ENCODE measurements around the gene NFATC3.
"Not testable (repeated sequence)": the region's sequence is repeated elsewhere in the genome, so short reads cannot be mapped to it uniquely, and the experiment has no call there.

The NFATC3 gene

GRCh38 chr16:68105611-68106010 lies 20.4 kb downstream of the NFATC3 start:
- no peak overlapping the region for H3K4me3 Mint-ChIP-seq
- peaks cover 74% of the 10 kb centered on the region for H3K36me3 Mint-ChIP-seq (ENCODE audit: low read depth)
- TF ChIP-seq CTCF (IDR thresholded peaks at IDR 0.05; ENCODE audit: unreplicated experiment in 3 of 3): no peak
- no peaks in the 10 kb centered on the region for H3K4me1 Mint-ChIP-seq
- no peak overlapping the region for H3K27ac Mint-ChIP-seq
- H3K9me3 Mint-ChIP-seq: peaks cover 55% of the 10 kb centered on the region
- no peaks in the 10 kb centered on the region for H3K27me3 Mint-ChIP-seq (ENCODE audit: low read depth)

DNA sequence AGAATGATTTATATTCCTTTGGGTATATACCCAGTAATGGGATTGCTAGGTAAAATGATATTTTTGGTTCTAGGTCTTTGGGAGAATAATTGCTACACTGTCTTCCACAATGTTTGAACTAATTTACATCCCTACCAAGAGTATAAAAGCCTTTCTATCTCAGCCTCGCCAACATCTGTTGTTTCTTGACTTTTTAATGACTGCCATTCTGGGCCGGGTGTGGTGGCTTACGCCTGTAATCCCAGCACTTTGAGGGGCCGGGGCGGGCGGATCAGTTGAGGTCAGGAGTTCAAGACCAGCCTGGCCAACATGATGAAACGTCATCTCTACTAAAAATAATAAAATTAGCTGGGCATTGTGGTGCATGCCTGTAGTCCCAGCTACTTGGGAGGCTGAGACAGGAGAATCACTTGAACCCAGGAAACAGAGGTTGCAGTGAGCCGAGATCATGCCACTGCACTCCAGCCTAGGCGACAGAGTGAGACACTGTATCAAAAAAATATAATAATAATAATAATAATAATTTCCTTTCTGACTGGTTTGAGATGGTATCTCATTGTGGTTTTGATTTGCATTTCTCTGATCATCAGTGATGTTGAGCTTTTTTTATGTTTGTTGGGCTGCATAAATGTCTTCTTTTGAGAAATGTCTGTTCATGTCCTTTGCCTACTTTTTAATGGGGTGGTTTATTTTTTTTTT lies 22.2 kb downstream of the NFATC3 start:
- Mint-ChIP-seq H3K9me3 (peaks cover 68% of the 10 kb centered on the region), H3K36me3 (ENCODE audit: low read depth) (peaks cover 79% of the 10 kb centered on the region)
- H3K4me1 Mint-ChIP-seq; H3K4me3 Mint-ChIP-seq; H3K27ac Mint-ChIP-seq; H3K27me3 Mint-ChIP-seq (ENCODE audit: low read depth): not testable (repeated sequence)

- H3K4me1 Mint-ChIP-seq; H3K4me3 Mint-ChIP-seq; H3K27ac Mint-ChIP-seq; H3K27me3 Mint-ChIP-seq (ENCODE audit: low read depth): not testable (repeated sequence)
- H3K9me3 Mint-ChIP-seq: peaks cover 69% of the 10 kb centered on the region
- peaks cover 75% of the 10 kb centered on the region for H3K36me3 Mint-ChIP-seq (ENCODE audit: low read depth)
These were observed 24.0 kb downstream of the NFATC3 start for GRCh38 chr16:68109156-68109555.

GRCh38 chr16:68110611-68111010 lies 25.4 kb downstream of the NFATC3 start:
- H3K36me3 Mint-ChIP-seq (ENCODE audit: low read depth): peaks cover 62% of the 10 kb centered on the region
- not testable (repeated sequence) for H3K4me3 Mint-ChIP-seq; H3K27ac Mint-ChIP-seq; H3K4me1 Mint-ChIP-seq; H3K27me3 Mint-ChIP-seq (ENCODE audit: low read depth)
- H3K9me3 Mint-ChIP-seq: peaks cover 62% of the 10 kb centered on the region

DNA sequence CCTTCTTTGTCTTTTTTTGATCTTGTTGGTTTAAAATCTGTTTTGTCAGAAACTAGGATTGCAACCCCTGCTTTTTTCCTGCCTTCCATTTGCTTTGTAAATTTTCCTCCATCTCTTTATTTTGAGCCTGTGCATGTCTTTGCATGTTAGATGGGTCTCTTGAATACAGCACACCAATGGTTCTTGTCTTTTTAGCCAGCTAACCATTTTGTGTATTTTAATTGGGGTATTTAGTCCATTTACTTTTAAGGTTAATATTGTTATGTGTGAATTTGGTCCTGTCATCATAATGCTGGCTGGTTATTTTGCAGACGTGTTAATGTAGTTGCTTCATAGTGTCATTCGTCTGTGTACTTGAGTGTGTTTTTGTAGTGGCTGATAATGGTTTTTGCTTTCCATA lies 26.2 kb downstream of the NFATC3 start:
- no peaks in the 10 kb centered on the region for H3K27me3 Mint-ChIP-seq (ENCODE audit: low read depth)
- peaks cover 59% of the 10 kb centered on the region for H3K36me3 Mint-ChIP-seq (ENCODE audit: low read depth)
- peaks cover 55% of the 10 kb centered on the region for H3K9me3 Mint-ChIP-seq
- TF ChIP-seq CTCF (IDR thresholded peaks at IDR 0.05; ENCODE audit: unreplicated experiment in 3 of 3): no peak
- H3K4me3 Mint-ChIP-seq: no peak overlapping the region
- H3K4me1 Mint-ChIP-seq: no peaks in the 10 kb centered on the region
- no peak overlapping the region for H3K27ac Mint-ChIP-seq

DNA sequence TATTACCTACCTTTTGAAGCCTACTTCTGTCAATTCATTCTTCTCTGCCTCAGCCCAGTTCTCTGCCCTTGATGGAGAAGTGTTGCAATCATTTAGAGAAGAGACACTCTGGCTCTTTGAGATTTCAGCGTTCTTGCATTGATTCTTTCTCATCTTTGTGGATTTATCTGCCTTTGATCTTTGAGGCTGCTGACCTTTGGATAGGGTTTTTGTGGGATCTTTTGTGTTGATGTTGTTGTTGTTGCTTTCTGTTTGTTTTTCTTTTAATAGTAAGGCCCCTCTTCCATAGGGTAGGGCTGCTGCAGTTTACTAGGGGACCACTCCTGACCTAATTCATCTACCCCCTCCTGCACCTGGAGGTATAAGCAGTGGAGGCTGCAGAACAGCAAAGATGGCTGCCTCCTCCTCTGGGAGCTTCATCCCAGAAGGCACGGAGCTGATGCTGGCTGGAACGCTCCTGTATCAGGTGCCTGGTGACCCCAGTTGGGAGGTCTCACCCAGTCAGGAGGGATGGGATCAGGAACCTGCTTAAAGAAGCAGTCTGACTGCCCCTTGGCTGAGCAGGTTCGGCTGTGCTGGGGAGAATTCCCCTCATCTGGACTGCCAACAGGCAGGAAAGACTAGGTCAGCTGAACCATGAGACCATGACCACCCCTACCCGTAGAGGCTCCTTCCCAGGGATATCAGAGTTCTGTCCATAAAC lies 28.0 kb downstream of the NFATC3 start:
- H3K27me3 Mint-ChIP-seq (ENCODE audit: low read depth): no peaks in the 10 kb centered on the region
- peaks cover 42% of the 10 kb centered on the region for H3K9me3 Mint-ChIP-seq
- H3K4me1 Mint-ChIP-seq: no peaks in the 10 kb centered on the region
- peaks cover 43% of the 10 kb centered on the region for H3K36me3 Mint-ChIP-seq (ENCODE audit: low read depth)
- H3K4me3 Mint-ChIP-seq: no peak overlapping the region
- TF ChIP-seq CTCF (IDR thresholded peaks at IDR 0.05; ENCODE audit: unreplicated experiment in 3 of 3): no peak
- H3K27ac Mint-ChIP-seq: no peak overlapping the region

DNA sequence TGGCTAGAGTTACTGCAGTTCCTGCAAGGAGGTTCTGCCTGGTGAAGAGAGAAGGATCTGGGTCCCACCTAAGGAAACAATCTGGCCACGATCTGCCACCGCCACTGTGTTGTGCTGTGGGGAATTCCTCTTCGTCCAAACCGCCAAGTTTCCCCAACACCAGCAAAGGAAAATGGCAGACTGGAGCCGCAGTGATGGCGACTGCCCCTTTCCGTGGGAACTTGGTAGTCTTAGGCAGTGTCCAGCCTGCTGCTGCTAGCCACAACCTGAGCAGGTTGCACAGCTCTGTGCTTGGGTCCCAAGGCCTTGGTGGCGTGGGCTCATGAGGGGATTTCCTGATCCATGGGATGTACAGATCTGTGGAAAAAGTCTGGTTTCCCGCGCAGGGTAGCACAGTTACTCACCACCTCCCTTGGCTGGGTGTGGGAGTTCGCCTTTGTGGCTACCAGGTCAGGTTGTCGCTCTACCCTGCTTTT lies 28.6 kb downstream of the NFATC3 start:
- Mint-ChIP-seq H3K4me1 (no peaks in the 10 kb centered on the region), H3K27ac (no peak overlapping the region), H3K27me3 (ENCODE audit: low read depth) (no peaks in the 10 kb centered on the region), H3K36me3 (ENCODE audit: low read depth) (peaks cover 38% of the 10 kb centered on the region), H3K9me3 (peaks cover 36% of the 10 kb centered on the region), H3K4me3 (no peak overlapping the region)
- TF ChIP-seq CTCF (IDR thresholded peaks at IDR 0.05; ENCODE audit: unreplicated experiment in 3 of 3): no peak

DNA sequence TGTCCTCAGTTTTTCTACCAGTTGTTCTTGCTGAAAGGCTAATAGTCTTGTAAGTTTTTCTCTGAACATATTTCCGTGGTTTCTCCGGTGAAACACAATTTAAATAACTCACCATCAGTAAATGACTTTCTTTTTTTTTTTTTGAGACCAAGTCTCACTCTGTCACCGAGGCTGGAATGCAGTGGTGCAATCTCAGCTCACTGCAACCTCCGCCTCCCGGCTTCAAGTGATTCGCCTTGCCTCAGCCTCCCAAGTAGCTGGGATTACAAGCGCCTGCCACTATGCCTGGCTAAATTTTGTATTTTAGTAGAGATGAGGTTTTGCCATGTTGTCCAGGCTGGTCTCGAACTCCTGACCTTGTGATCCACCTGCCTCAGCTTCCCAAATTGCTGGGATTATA lies 29.8 kb downstream of the NFATC3 start:
- not testable (repeated sequence) for H3K27me3 Mint-ChIP-seq (ENCODE audit: low read depth); H3K4me3 Mint-ChIP-seq; H3K27ac Mint-ChIP-seq; H3K4me1 Mint-ChIP-seq
- H3K36me3 Mint-ChIP-seq (ENCODE audit: low read depth): peaks cover 30% of the 10 kb centered on the region
- H3K9me3 Mint-ChIP-seq: peaks cover 25% of the 10 kb centered on the region
